ENCODE data around the gene BUB1. TPM values are rescaled to one million over a fixed set of nuclear protein-coding genes. Genes with fewer than 3 reads are reported as not detected.
A peak's percentile ranks its signal among the peaks of the same experiment; 100 is the strongest.

BUB1 gene
- total and polyA plus RNA-seq, 4 donors: 1.6 to 12.4 (median 2.7) TPM

- H3K4me1 ChIP-seq (ENCODE audit: control insufficient read depth in 5 of 5, insufficient read depth in 5 of 5, low read length in 5 of 5): peaks cover 0 to 25% (median 8%) of the 10 kb centered on the region in 5 donors
- peaks cover 0 to 5% (median 1%) of the 10 kb centered on the region in 4 donors for H3K36me3 ChIP-seq (ENCODE audit: control insufficient read depth in 4 of 4, insufficient read depth in 4 of 4, low read length in 4 of 4)
- H3K27me3 ChIP-seq (ENCODE audit: control insufficient read depth in 3 of 3, insufficient read depth in 3 of 3, low read length in 2 of 3): no peaks in the 10 kb centered on the region
- ATAC-seq (ENCODE audit: insufficient read depth, low FRiP score): no peak
- no peaks in the 10 kb centered on the region for H3K9me3 ChIP-seq (ENCODE audit: control insufficient read depth in 4 of 4, insufficient read depth in 3 of 4, low read length in 3 of 4)
- no peak overlapping the region for H3K4me3 ChIP-seq
- no peak overlapping the region for H3K9ac ChIP-seq (ENCODE audit: insufficient read depth in 1 of 2, low read length in 2 of 2)
- TF ChIP-seq CTCF (IDR thresholded peaks at IDR 0.05; ENCODE audit: control extremely low read depth, extremely low read depth): no peak
- no peak for DNase-seq
- WGBS, 2 donors: 84 to 89% methylated on average over 6 of the region's 6 CpGs
- H3K27ac ChIP-seq (ENCODE audit: low read depth in 1 of 2, low read length in 1 of 2): no peak overlapping the region
These were observed 2.2 kb downstream of the BUB1 start for GRCh38 chr2:110675679-110676078.

GRCh38 chr2:110674620-110675555, 3.0 kb downstream of the BUB1 start:
- peaks cover 0 to 5% (median 2%) of the 10 kb centered on the region in 4 donors for H3K36me3 ChIP-seq (ENCODE audit: control insufficient read depth in 4 of 4, insufficient read depth in 4 of 4, low read length in 4 of 4)
- H3K9me3 ChIP-seq (ENCODE audit: control insufficient read depth in 4 of 4, insufficient read depth in 3 of 4, low read length in 3 of 4): no peaks in the 10 kb centered on the region
- 49 to 60% methylated on average over 7 of the region's 7 CpGs for WGBS, 2 donors
- DNase-seq: peak in 1 of 3 donors; percentile 33
- no peak overlapping the region for H3K9ac ChIP-seq (ENCODE audit: insufficient read depth in 1 of 2, low read length in 2 of 2)
- H3K4me1 ChIP-seq (ENCODE audit: control insufficient read depth in 5 of 5, insufficient read depth in 5 of 5, low read length in 5 of 5): peaks cover 0 to 22% (median 5%) of the 10 kb centered on the region in 5 donors
- no peak overlapping the region for H3K4me3 ChIP-seq
- no peaks in the 10 kb centered on the region for H3K27me3 ChIP-seq (ENCODE audit: control insufficient read depth in 3 of 3, insufficient read depth in 3 of 3, low read length in 2 of 3)
- TF ChIP-seq CTCF (IDR thresholded peaks at IDR 0.05; ENCODE audit: control extremely low read depth, extremely low read depth): no peak
- no peak for ATAC-seq (ENCODE audit: insufficient read depth, low FRiP score)
- H3K27ac ChIP-seq (ENCODE audit: low read depth in 1 of 2, low read length in 1 of 2): no peak overlapping the region

GRCh38 chr2:110673201-110673600, 4.7 kb downstream of the BUB1 start:
- no peak for ATAC-seq (ENCODE audit: insufficient read depth, low FRiP score)
- H3K9me3 ChIP-seq (ENCODE audit: control insufficient read depth in 4 of 4, insufficient read depth in 3 of 4, low read length in 3 of 4): no peaks in the 10 kb centered on the region

More at GRCh38 chr2:110673201-110673600, 4.7 kb downstream of the BUB1 start:
- Histone ChIP-seq H3K27ac (ENCODE audit: low read depth in 1 of 2, low read length in 1 of 2) (no peak overlapping the region), H3K9ac (ENCODE audit: insufficient read depth in 1 of 2, low read length in 2 of 2) (no peak overlapping the region), H3K27me3 (ENCODE audit: control insufficient read depth in 3 of 3, insufficient read depth in 3 of 3, low read length in 2 of 3) (no peaks in the 10 kb centered on the region), H3K4me1 (ENCODE audit: control insufficient read depth in 5 of 5, insufficient read depth in 5 of 5, low read length in 5 of 5) (peaks cover 0 to 9% (median 0%) of the 10 kb centered on the region in 5 donors), H3K36me3 (ENCODE audit: control insufficient read depth in 4 of 4, insufficient read depth in 4 of 4, low read length in 4 of 4) (peaks cover 0 to 5% (median 2%) of the 10 kb centered on the region in 4 donors), H3K4me3 (no peak overlapping the region)
- 93 to 98% methylated on average over 4 of the region's 4 CpGs for WGBS, 2 donors
- TF ChIP-seq CTCF (IDR thresholded peaks at IDR 0.05; ENCODE audit: control extremely low read depth, extremely low read depth): no peak
- DNase-seq: no peak
